RKO (cell line): ENCODE measurements around the gene KCNQ1.

Experiments
- DNase-seq: peaks from one replicate; pipeline ENCODE4 v3.0.0-alpha.2; 2016; ENCODE audit warnings: low spot score

The KCNQ1 gene

GRCh38 chr11:2766166-2766565, 321.4 kb downstream of the KCNQ1 start:
- DNase-seq, result no peak

- DNase-seq, result no peak
Measured at GRCh38 chr11:2767071-2767470, 322.3 kb downstream of the KCNQ1 start.

- no peak for DNase-seq
Measured at GRCh38 chr11:2767801-2768200, 323.0 kb downstream of the KCNQ1 start.

GRCh38 chr11:2768471-2769408, 323.9 kb downstream of the KCNQ1 start:
- peak; percentile 64 for DNase-seq

- DNase-seq, result no peak
Measured at GRCh38 chr11:2769409-2770095, 324.7 kb downstream of the KCNQ1 start.

GRCh38 chr11:2770096-2770751, 325.4 kb downstream of the KCNQ1 start:
- DNase-seq, result no peak

- DNase-seq, result no peak
Measured at GRCh38 chr11:2770761-2771301, 326.0 kb downstream of the KCNQ1 start.

- no peak for DNase-seq
Measured at GRCh38 chr11:2771758-2772466, 327.1 kb downstream of the KCNQ1 start.

GRCh38 chr11:2772544-2773031, 327.8 kb downstream of the KCNQ1 start:
- peak; percentile 13 for DNase-seq

- no peak for DNase-seq
Measured at GRCh38 chr11:2774173-2775082, 329.6 kb downstream of the KCNQ1 start.

- no peak for DNase-seq
Measured at GRCh38 chr11:2775083-2775625, 330.3 kb downstream of the KCNQ1 start.

- DNase-seq, result no peak
Measured at GRCh38 chr11:2775626-2776350, 331.0 kb downstream of the KCNQ1 start.

- DNase-seq, result no peak
Measured at GRCh38 chr11:2776351-2777061, 331.7 kb downstream of the KCNQ1 start.

- no peak for DNase-seq
Measured at GRCh38 chr11:2777386-2777785, 332.6 kb downstream of the KCNQ1 start.

- no peak for DNase-seq
Measured at GRCh38 chr11:2777871-2778629, 333.2 kb downstream of the KCNQ1 start.

GRCh38 chr11:2778630-2779498, 334.1 kb downstream of the KCNQ1 start:
- DNase-seq, result no peak

GRCh38 chr11:2779499-2779980, 334.7 kb downstream of the KCNQ1 start:
- DNase-seq, result no peak
